ENCODE measurements around the gene SCCPDH.

Gene SCCPDH

DNA sequence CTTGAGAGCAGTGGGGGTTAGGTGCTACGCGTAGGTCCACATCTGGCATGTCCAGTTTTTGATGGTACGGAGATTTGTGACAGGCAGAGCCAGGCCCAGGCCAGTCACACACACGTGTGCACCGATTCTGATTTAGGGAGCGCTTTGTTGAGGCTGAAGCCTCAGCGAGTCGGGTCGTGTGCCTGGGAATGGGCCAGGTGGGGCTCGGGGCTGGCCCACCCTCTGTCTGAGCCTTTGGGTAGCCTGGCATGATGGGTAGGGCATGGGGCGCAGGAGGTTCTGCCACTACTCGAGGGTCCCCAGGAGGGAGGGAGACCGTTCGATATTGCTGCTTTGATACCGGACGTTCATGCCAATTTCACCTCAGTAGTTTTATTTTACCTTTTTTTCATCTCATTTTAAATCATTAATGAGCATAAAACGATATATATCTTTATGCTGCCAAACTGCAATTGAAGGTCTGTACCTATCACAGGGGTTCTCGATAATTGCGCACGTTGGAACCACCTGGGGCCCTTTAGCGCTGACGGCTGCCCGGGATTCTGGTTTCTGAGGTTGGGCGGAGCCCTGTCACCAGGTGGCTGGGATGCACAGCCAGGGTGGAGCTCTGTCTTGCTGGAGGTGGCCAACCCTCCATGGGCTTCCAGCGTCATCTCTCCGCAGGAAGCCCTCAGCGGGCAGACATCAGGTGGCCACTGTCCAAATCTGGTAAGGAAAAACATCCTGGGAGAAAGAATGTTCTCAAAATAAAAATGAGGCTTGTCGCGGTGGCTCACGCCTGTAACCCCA is 71.9 kb downstream of the SCCPDH start:
- peaks cover 0 to 12% of the 10 kb centered on the region in 2 donors for H3K4me1 ChIP-seq (ENCODE audit: control insufficient read depth in 1 of 2, insufficient read depth in 2 of 2, low read length in 2 of 2)
- H3K4me3 ChIP-seq (ENCODE audit: low read depth in 1 of 2, low read length in 2 of 2), result no peak overlapping the region
- H3K27me3 ChIP-seq (ENCODE audit: low read depth, low read length), result no peaks in the 10 kb centered on the region
- H3K27ac ChIP-seq (ENCODE audit: low read length), result no peak overlapping the region
- H3K9me3 ChIP-seq (ENCODE audit: control insufficient read depth in 1 of 2, low read length in 2 of 2), result no peaks in the 10 kb centered on the region
- H3K36me3 ChIP-seq (ENCODE audit: control insufficient read depth in 1 of 2, insufficient read depth in 2 of 2, low read length in 2 of 2), result no peaks in the 10 kb centered on the region

DNA sequence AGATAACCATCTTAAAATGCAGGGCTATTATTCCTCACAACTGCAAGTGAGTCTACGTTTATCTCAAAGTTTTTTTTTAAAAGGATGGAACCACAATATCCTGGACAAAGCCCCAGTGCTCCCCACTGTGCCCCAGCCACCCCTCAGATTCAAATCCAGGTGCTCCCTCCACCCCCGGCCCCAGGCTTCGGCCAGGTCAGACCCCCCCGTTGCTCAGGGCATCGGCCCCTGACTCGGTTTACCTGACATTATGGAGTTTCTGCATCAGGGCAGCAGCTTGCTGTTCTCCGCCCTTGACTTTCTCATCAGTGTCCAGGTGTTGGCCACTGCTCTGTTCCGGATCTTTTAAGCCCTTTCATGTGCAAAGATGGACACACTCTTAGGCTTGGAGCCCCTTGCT is 72.9 kb downstream of the SCCPDH start:
- no peaks in the 10 kb centered on the region for H3K9me3 ChIP-seq (ENCODE audit: control insufficient read depth in 1 of 2, low read length in 2 of 2)
- H3K36me3 ChIP-seq (ENCODE audit: control insufficient read depth in 1 of 2, insufficient read depth in 2 of 2, low read length in 2 of 2), result no peaks in the 10 kb centered on the region
- H3K27me3 ChIP-seq (ENCODE audit: low read depth, low read length), result no peaks in the 10 kb centered on the region
- no peak overlapping the region for H3K27ac ChIP-seq (ENCODE audit: low read length)
- H3K4me1 ChIP-seq (ENCODE audit: control insufficient read depth in 1 of 2, insufficient read depth in 2 of 2, low read length in 2 of 2), result peaks cover 0 to 12% of the 10 kb centered on the region in 2 donors
- no peak overlapping the region for H3K4me3 ChIP-seq (ENCODE audit: low read depth in 1 of 2, low read length in 2 of 2)

DNA sequence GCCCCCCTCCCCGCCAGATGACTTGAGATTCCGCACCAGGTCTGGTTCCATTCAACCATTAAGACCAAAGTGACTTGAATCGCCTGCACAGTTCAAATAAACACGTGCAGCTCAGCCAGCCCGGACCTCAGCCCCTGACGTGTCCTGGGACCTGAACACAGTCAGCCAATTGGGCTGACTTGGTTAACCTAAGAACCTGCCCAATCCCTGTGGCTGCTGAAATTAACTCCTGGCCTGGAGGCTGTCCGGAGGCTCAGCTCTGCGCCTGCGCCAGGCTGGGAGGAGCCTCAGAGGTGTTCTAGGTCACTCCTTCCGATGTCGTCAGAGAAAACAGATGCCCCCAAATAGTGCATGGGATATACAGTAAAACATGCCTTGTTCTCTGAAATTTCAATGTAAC is 73.4 kb downstream of the SCCPDH start:
- Histone ChIP-seq H3K27ac (ENCODE audit: low read length) (no peak overlapping the region), H3K36me3 (ENCODE audit: control insufficient read depth in 1 of 2, insufficient read depth in 2 of 2, low read length in 2 of 2) (no peaks in the 10 kb centered on the region), H3K9me3 (ENCODE audit: control insufficient read depth in 1 of 2, low read length in 2 of 2) (no peaks in the 10 kb centered on the region), H3K27me3 (ENCODE audit: low read depth, low read length) (no peaks in the 10 kb centered on the region), H3K4me1 (ENCODE audit: control insufficient read depth in 1 of 2, insufficient read depth in 2 of 2, low read length in 2 of 2) (peaks cover 0 to 12% of the 10 kb centered on the region in 2 donors), H3K4me3 (ENCODE audit: low read depth in 1 of 2, low read length in 2 of 2) (no peak overlapping the region)

DNA sequence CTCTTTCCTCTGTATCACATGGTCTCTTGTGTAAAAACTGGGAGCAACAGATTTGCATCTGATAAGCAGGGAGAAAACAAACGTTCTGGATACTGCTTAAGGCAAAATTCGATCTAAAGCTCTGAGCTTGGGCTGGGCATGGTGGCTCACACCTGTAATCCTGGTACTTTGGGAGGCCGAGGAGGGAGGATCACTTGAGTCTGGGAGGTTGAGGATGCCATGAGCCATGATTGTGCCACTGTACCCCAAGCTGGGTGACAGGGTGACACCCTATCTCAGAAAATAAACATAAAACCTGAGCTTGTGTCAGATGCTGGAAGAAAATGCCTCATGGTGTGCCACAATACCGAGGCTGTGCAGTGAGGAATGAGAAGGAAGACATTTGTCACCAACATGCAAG is 73.9 kb downstream of the SCCPDH start:
- no peak overlapping the region for H3K4me3 ChIP-seq (ENCODE audit: low read depth in 1 of 2, low read length in 2 of 2)
- no peaks in the 10 kb centered on the region for H3K9me3 ChIP-seq (ENCODE audit: control insufficient read depth in 1 of 2, low read length in 2 of 2)
- peaks cover 0 to 12% of the 10 kb centered on the region in 2 donors for H3K4me1 ChIP-seq (ENCODE audit: control insufficient read depth in 1 of 2, insufficient read depth in 2 of 2, low read length in 2 of 2)
- no peaks in the 10 kb centered on the region for H3K27me3 ChIP-seq (ENCODE audit: low read depth, low read length)
- no peaks in the 10 kb centered on the region for H3K36me3 ChIP-seq (ENCODE audit: control insufficient read depth in 1 of 2, insufficient read depth in 2 of 2, low read length in 2 of 2)
- H3K27ac ChIP-seq (ENCODE audit: low read length), result no peak overlapping the region

DNA sequence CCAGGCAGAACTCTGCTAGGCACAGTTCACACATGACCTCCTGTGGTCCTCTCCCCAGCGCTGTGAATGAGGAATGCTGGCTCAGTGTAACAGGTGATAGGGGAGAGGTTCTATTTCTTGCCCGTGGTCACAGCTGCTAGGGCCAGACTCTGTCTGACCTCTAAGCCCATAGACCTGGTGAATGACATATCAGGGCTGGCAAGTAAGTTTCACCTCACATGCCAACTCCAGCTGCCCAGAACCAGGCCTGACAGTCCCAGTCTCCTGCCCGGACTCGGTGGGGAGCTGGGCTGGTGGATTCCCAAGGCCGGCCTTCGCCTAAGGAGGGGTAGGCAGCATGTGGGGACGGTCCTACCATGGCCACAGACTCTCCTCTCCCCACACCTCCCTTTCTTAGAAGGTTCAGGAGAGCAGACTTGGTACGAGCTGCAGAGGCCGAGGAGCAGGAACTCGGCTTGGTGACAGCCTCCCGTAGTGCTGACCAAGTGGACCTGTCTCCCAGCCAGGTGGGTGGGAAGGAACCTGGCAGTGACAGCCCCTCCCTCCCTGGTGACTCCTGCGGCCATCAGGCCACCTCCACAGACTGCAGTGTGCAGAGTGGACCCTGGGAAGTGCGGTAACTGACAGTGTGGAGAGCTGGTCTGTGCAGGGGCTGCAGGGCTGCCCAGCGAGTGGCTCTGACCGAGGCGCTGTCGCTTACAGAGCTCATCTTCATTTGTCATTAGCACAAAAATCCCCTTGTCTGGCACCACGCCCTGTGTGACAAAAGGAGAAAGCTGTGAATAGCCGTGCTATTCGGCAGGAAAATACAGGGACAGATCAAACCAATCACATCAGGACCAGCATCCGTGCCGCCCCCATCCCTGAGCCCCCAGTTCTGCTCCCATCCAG is 74.6 kb downstream of the SCCPDH start:
- H3K4me3 ChIP-seq (ENCODE audit: low read depth in 1 of 2, low read length in 2 of 2), result no peak overlapping the region
- H3K9me3 ChIP-seq (ENCODE audit: control insufficient read depth in 1 of 2, low read length in 2 of 2), result no peaks in the 10 kb centered on the region
- no peak overlapping the region for H3K27ac ChIP-seq (ENCODE audit: low read length)
- no peaks in the 10 kb centered on the region for H3K36me3 ChIP-seq (ENCODE audit: control insufficient read depth in 1 of 2, insufficient read depth in 2 of 2, low read length in 2 of 2)
- no peaks in the 10 kb centered on the region for H3K27me3 ChIP-seq (ENCODE audit: low read depth, low read length)
- H3K4me1 ChIP-seq (ENCODE audit: control insufficient read depth in 1 of 2, insufficient read depth in 2 of 2, low read length in 2 of 2), result peaks cover 0 to 12% of the 10 kb centered on the region in 2 donors

DNA sequence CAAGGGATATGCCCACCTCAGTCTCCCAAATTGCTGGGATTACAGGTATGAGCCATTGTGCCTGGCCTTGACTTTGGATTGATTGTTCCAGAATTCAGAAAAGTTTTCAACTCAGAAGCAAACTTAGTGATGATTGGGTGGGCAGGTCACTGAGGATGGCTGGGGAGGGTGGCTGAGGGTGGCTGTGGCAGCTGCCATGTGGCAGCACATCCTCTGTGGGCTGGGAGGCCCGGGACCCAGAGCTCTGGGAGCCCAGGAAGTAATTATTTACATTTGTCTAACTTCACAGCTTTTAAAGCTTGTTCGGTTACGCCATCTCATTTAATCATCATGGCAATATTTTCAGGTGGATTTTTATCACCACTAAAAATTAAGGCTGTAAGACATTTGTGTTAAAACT is 76.1 kb downstream of the SCCPDH start:
- H3K27ac ChIP-seq (ENCODE audit: low read length), result no peak overlapping the region
- H3K36me3 ChIP-seq (ENCODE audit: control insufficient read depth in 1 of 2, insufficient read depth in 2 of 2, low read length in 2 of 2), result no peaks in the 10 kb centered on the region
- no peaks in the 10 kb centered on the region for H3K27me3 ChIP-seq (ENCODE audit: low read depth, low read length)
- no peaks in the 10 kb centered on the region for H3K9me3 ChIP-seq (ENCODE audit: control insufficient read depth in 1 of 2, low read length in 2 of 2)
- H3K4me3 ChIP-seq (ENCODE audit: low read depth in 1 of 2, low read length in 2 of 2), result no peak overlapping the region
- H3K4me1 ChIP-seq (ENCODE audit: control insufficient read depth in 1 of 2, insufficient read depth in 2 of 2, low read length in 2 of 2), result no peaks in the 10 kb centered on the region

DNA sequence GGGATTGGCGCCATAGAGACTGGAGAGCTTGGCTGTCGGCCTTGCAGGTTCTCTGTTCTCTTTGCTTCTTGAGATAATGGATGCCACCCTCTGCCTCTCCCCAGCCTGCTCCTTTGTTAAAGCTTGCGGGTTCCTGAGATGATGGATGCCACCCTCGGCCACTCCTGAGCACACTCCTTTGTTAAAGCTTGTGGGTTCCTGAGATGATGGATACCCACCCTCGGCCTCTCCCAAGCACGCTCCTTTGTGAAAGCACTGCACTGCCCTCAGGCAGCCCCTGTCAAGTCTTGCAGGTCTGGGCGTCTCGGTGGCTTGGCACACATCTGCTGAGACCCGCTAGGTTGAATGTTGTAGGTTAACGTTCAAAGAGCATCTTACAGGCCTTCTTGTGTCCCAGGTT is 76.5 kb downstream of the SCCPDH start:
- no peaks in the 10 kb centered on the region for H3K9me3 ChIP-seq (ENCODE audit: control insufficient read depth in 1 of 2, low read length in 2 of 2)
- no peak overlapping the region for H3K4me3 ChIP-seq (ENCODE audit: low read depth in 1 of 2, low read length in 2 of 2)
- H3K27ac ChIP-seq (ENCODE audit: low read length), result no peak overlapping the region
- H3K36me3 ChIP-seq (ENCODE audit: control insufficient read depth in 1 of 2, insufficient read depth in 2 of 2, low read length in 2 of 2), result no peaks in the 10 kb centered on the region
- H3K27me3 ChIP-seq (ENCODE audit: low read depth, low read length), result no peaks in the 10 kb centered on the region
- no peaks in the 10 kb centered on the region for H3K4me1 ChIP-seq (ENCODE audit: control insufficient read depth in 1 of 2, insufficient read depth in 2 of 2, low read length in 2 of 2)

DNA sequence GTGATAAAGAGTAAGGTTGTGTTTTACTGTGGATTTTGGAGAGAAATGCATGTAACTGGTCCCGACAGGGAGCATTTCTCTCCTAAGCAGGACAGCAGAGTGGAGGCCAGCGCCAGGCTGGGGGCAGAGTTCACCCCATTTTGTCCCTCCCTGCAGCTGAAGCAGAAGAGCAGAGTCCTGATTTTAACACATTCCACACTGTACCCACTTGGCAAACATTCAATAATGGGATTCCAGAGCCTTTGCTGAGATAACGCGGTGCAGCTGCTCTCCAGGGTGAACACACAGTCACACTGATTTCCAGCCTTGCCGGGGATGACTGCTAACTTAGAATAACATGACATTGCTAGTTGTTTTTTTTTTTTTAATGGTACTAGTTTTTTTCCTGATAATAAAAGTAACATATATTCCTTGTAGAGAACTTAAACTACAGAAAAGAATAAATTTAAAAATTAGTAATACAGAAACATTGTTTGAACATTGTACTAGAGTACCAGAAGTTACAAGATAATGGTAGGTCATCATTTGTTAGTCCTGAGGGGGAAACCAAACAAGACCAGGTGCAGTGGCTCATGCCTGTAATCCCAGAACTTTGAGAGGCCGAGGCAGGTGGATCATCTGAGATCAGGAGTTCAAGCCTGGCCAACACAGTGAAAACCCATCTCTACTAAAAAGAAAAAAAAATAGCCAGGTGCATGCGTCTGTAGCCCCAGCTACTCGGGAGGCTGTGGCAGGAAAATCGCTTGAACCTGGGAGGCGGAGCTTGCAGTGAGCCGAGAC is 77.2 kb downstream of the SCCPDH start:
- Histone ChIP-seq H3K4me3 (ENCODE audit: low read depth in 1 of 2, low read length in 2 of 2) (no peak overlapping the region), H3K27ac (ENCODE audit: low read length) (no peak overlapping the region), H3K9me3 (ENCODE audit: control insufficient read depth in 1 of 2, low read length in 2 of 2) (no peaks in the 10 kb centered on the region), H3K36me3 (ENCODE audit: control insufficient read depth in 1 of 2, insufficient read depth in 2 of 2, low read length in 2 of 2) (no peaks in the 10 kb centered on the region), H3K27me3 (ENCODE audit: low read depth, low read length) (no peaks in the 10 kb centered on the region), H3K4me1 (ENCODE audit: control insufficient read depth in 1 of 2, insufficient read depth in 2 of 2, low read length in 2 of 2) (no peaks in the 10 kb centered on the region)

DNA sequence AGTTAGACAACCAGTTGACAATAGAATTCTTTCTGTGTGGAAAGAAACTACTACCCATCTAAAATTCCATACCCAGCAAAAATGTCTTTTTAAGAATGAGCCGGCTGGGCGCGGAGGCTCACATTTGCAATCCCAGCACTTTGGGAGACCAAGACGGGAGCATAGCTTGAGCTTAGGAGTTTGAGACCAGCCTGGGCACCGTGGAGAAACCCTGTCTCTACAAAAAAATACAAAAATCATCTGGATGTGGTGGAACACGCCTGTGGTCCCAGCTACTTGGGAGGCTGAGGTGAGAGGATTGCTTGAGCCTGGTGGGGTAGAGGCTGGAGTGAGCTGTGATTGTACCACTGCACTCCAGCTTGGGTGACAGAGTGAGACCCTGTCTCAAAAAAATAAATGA is 79.2 kb downstream of the SCCPDH start:
- Histone ChIP-seq H3K4me1 (ENCODE audit: control insufficient read depth in 1 of 2, insufficient read depth in 2 of 2, low read length in 2 of 2) (no peaks in the 10 kb centered on the region), H3K9me3 (ENCODE audit: control insufficient read depth in 1 of 2, low read length in 2 of 2) (no peaks in the 10 kb centered on the region), H3K36me3 (ENCODE audit: control insufficient read depth in 1 of 2, insufficient read depth in 2 of 2, low read length in 2 of 2) (no peaks in the 10 kb centered on the region), H3K27ac (ENCODE audit: low read length) (no peak overlapping the region), H3K27me3 (ENCODE audit: low read depth, low read length) (no peaks in the 10 kb centered on the region), H3K4me3 (ENCODE audit: low read depth in 1 of 2, low read length in 2 of 2) (no peak overlapping the region)

DNA sequence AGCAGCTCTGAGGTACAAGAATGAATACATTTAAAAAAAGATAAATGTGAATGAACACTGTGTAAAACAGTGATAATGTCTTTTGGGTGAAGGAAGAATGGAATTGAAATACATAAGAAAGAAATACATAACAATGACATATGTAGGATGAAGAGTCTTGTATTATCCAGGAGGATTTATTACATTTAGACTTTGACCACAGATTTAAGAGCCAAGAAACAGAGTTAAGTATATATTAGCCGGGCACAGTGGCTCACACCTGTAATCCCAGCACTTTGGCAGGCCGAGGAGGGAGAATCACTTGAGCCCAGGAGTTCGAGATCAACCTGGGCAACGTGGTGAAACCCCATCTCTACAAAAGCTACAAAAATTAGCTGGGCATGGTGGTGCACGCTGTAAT is 79.7 kb downstream of the SCCPDH start:
- no peaks in the 10 kb centered on the region for H3K4me1 ChIP-seq (ENCODE audit: control insufficient read depth in 1 of 2, insufficient read depth in 2 of 2, low read length in 2 of 2)
- H3K27me3 ChIP-seq (ENCODE audit: low read depth, low read length), result no peaks in the 10 kb centered on the region
- H3K9me3 ChIP-seq (ENCODE audit: control insufficient read depth in 1 of 2, low read length in 2 of 2), result no peaks in the 10 kb centered on the region
- H3K4me3 ChIP-seq (ENCODE audit: low read depth in 1 of 2, low read length in 2 of 2), result no peak overlapping the region
- H3K36me3 ChIP-seq (ENCODE audit: control insufficient read depth in 1 of 2, insufficient read depth in 2 of 2, low read length in 2 of 2), result no peaks in the 10 kb centered on the region
- H3K27ac ChIP-seq (ENCODE audit: low read length), result no peak overlapping the region

DNA sequence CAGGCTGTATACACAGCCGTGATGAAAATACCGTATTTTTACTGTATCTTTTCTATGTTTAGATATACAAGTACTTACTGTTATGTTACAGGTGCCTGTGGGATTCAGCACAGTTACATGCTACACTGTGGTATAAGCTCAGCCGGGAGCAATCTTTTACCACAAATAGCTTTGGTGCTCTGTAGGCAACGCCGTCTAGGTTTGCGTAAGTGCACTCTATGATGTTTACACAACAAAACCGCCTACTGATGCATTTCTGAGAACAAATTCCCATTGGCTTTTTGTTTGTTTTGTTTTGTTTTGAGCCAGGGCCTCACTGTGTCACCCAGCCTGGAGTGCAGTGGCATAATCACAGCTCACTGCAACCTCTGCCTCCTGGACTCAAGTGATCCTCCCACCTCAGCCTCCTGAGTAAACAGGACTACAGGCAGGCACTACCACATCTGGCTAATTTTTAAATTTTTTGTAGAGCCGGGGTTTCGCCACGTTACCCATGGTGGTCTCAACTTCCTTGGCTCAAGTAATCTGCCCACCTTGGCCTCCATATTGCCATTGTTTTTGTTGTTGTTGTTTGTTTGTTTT is 81.0 kb downstream of the SCCPDH start:
- Histone ChIP-seq H3K9me3 (ENCODE audit: control insufficient read depth in 1 of 2, low read length in 2 of 2) (no peaks in the 10 kb centered on the region), H3K36me3 (ENCODE audit: control insufficient read depth in 1 of 2, insufficient read depth in 2 of 2, low read length in 2 of 2) (no peaks in the 10 kb centered on the region), H3K4me1 (ENCODE audit: control insufficient read depth in 1 of 2, insufficient read depth in 2 of 2, low read length in 2 of 2) (no peaks in the 10 kb centered on the region), H3K4me3 (ENCODE audit: low read depth in 1 of 2, low read length in 2 of 2) (no peak overlapping the region), H3K27me3 (ENCODE audit: low read depth, low read length) (no peaks in the 10 kb centered on the region), H3K27ac (ENCODE audit: low read length) (no peak overlapping the region)

Data from muscle layer of duodenum (tissue), 2 donors.